ENCODE measurements around the gene GMDS. TPM values are rescaled to one million over a fixed set of nuclear protein-coding genes. Genes with fewer than 3 reads are reported as not detected.

Gene GMDS
- total and polyA plus RNA-seq, 2 experiments from 2014 or later, result 30.1 to 36.5 TPM

- ATAC-seq (peak; percentile 69), DNase-seq (ENCODE audit: low spot score) (peak; percentile 51)
- 0 out of 2 replicates have a peak overlapping the region, but pooled peaks have one; percentile 1 for H3K4me2 ChIP-seq
- peaks cover 16% of the 10 kb centered on the region for H3K4me1 Mint-ChIP-seq
- no peak overlapping the region for H2AFZ ChIP-seq
- no peaks in the 10 kb centered on the region for H3K79me2 ChIP-seq (replicated peaks; ENCODE audit: insufficient read depth)
- H3K36me3 ChIP-seq (ENCODE audit: insufficient read depth), result no peaks in the 10 kb centered on the region
- H3K4me3 ChIP-seq, result no peak overlapping the region
- no peaks in the 10 kb centered on the region for H3K36me3 Mint-ChIP-seq (ENCODE audit: low read depth)
- no peaks in the 10 kb centered on the region for H3K27me3 ChIP-seq (ENCODE audit: insufficient read depth)
- peaks cover 11% of the 10 kb centered on the region for H3K4me1 ChIP-seq (ENCODE audit: insufficient read depth)
- H3K4me3 Mint-ChIP-seq, result no peak overlapping the region
- H4K20me1 ChIP-seq (replicated peaks; ENCODE audit: insufficient read depth), result no peaks in the 10 kb centered on the region
- H3K27me3 Mint-ChIP-seq (ENCODE audit: insufficient read depth, low read depth, poor library complexity), result no peaks in the 10 kb centered on the region
- no peak overlapping the region for H3K27ac ChIP-seq (ENCODE audit: low read depth)
- H3K27ac Mint-ChIP-seq, result peak overlapping the region; percentile 54
- H3F3A ChIP-seq (replicated peaks; ENCODE audit: low read depth), result no peaks in the 10 kb centered on the region
- H3K9me2 ChIP-seq (ENCODE audit: insufficient read depth), result no peaks in the 10 kb centered on the region
- TF ChIP-seq ZNF462 (CRISPR knock-in tag; IDR thresholded peaks at IDR 0.05), result 0 out of 2 replicates have a peak, but pooled peaks have one; percentile 13
- TF ChIP-seq CREB1 (CRISPR knock-in tag; IDR thresholded peaks at IDR 0.05; ENCODE audit: low read depth), result no peak
- H3K9me3 Mint-ChIP-seq, result no peaks in the 10 kb centered on the region; the same call in 2 of the 3 replicates
Measured at GRCh38 chr6:2020909-2021308, 224.5 kb downstream of the GMDS start.

GRCh38 chr6:2019051-2019450 lies 226.4 kb downstream of the GMDS start:
- Mint-ChIP-seq H3K27ac (no peak overlapping the region), H3K36me3 (ENCODE audit: low read depth) (no peaks in the 10 kb centered on the region), H3K27me3 (ENCODE audit: insufficient read depth, low read depth, poor library complexity) (no peaks in the 10 kb centered on the region), H3K4me1 (peaks cover 16% of the 10 kb centered on the region), H3K9me3 (no peaks in the 10 kb centered on the region; the same call in 2 of the 3 replicates), H3K4me3 (no peak overlapping the region)
- Histone ChIP-seq H3K4me3 (no peak overlapping the region), H3K27ac (ENCODE audit: low read depth) (no peak overlapping the region), H3K79me2 (replicated peaks; ENCODE audit: insufficient read depth) (no peaks in the 10 kb centered on the region), H3F3A (replicated peaks; ENCODE audit: low read depth) (no peaks in the 10 kb centered on the region), H3K9me2 (ENCODE audit: insufficient read depth) (no peaks in the 10 kb centered on the region), H4K20me1 (replicated peaks; ENCODE audit: insufficient read depth) (no peaks in the 10 kb centered on the region), H3K27me3 (ENCODE audit: insufficient read depth) (no peaks in the 10 kb centered on the region), H2AFZ (no peak overlapping the region), H3K4me2 (no peak overlapping the region), H3K36me3 (ENCODE audit: insufficient read depth) (no peaks in the 10 kb centered on the region), H3K4me1 (ENCODE audit: insufficient read depth) (peaks cover 11% of the 10 kb centered on the region)
- no peak for DNase-seq (ENCODE audit: low spot score)
- ATAC-seq, result no peak
- no peak for TF ChIP-seq ETS1 (IDR thresholded peaks at IDR 0.05)
- no peak for TF ChIP-seq ZNF114 (CRISPR knock-in tag; IDR thresholded peaks at IDR 0.05)
- no peak for TF ChIP-seq STAT1 (IDR thresholded peaks at IDR 0.05; ENCODE audit: unreplicated experiment)
- TF ChIP-seq ZNF462 (CRISPR knock-in tag; IDR thresholded peaks at IDR 0.05), result no peak
